Colonic mucosa (tissue), 4 donors: ENCODE data around the gene PTPRN2. TPM values are rescaled to one million over a fixed set of nuclear protein-coding genes. Genes with fewer than 3 reads are reported as not detected.
A peak's percentile ranks its signal among the peaks of the same experiment; 100 is the strongest.

Experiments used
- DNase-seq: peaks from one replicate; pipeline ENCODE4 v3.0.0-alpha.2; 2020
- H3K27ac ChIP-seq: fragments of 200-600 bp; one replicate; pipeline ENCODE4 v1.8.0; 2021
- H3K27me3 ChIP-seq: fragments of 200-600 bp; one replicate; pipeline ENCODE4 v1.8.0; 2021
- H3K36me3 ChIP-seq: fragments of 200-600 bp; one replicate; pipeline ENCODE4 v1.8.0; 2021
- H3K4me1 ChIP-seq: fragments of 200-600 bp; one replicate; pipeline ENCODE4 v1.8.0; 2021; ENCODE audit warnings: mild to moderate bottlenecking
- H3K4me3 ChIP-seq: fragments of 200-600 bp; one replicate; pipeline ENCODE4 v1.8.0; 2021
- H3K9ac ChIP-seq, 2 donors: one replicate each; pipeline ENCODE4 v1.7.0; 2013; ENCODE audit warnings: control low read depth in 2 of 2, low read depth in 2 of 2, low read length in 2 of 2
- H3K9me3 ChIP-seq: fragments of 200-600 bp; one replicate; pipeline ENCODE4 v1.8.0; 2021
- intact Hi-C: fragments of 100-400 bp; cut with DNase I; formaldehyde crosslinking; loops from one replicate; pipeline ENCODE4 v1.14.1; 2022
- total RNA-seq, 2 donors: library from RNA; stranded (reverse); fragmentation: NEBNext Ultra II Directional in 1 of 2; extraction: Animal tissue kit (Norgen Biotek cat#: 25700) in 1 of 2; gene quantifications; one replicate each; pipeline ENCODE4 v1.2.1, GENCODE V29; 2021
- TF ChIP-seq, protein P1 (sequence below): fragments of 200-600 bp; IDR thresholded peaks from one replicate; pipeline ENCODE4 v1.8.0; 2022; ENCODE audit warnings: antibody characterized with exemption, mild to moderate bottlenecking
- donor health status: healthy.
- donor health status: DM: no; HTN: no; CAD: no.
- donor health status: DM: no; HTN: no; CAD: no.

PTPRN2 gene
- total RNA-seq, 2 donors from 2014 or later, result 14.7 to 21.6 TPM

DNA sequence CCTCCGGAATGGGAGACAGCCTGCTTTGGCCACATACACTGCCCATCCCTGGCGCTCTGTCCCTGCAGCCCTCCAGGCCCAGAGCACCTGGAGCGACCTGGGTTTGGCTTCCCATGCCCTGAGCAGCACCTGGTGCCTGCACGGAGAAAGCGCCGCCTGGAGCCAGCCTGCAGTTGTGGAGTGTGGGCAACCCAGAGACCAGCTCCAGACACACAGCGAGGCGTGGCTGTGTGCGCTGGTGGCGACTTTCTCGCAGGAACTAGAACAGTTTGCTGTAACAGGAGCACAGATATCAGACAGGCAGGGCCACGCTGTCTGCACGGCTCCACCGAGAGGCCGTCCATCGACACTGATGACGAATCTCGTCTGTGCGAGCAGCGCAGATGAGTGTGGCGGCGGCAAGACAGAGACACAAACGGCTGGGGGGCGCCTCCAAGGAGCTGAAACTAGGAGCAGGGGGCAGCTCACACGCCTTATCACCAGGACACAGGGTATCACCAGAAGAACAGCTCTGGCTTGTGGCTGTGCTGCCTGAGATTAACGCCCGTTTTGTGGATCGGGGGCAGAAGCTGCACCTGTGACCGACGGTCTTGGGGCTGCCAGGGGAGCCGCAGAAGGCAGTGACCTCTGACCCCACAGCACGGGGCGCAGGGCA, 975.5 kb downstream of the PTPRN2 start:
- Histone ChIP-seq H3K36me3 (no peaks in the 10 kb centered on the region), H3K4me3 (peak overlapping the region; percentile 45), H3K27me3 (no peaks in the 10 kb centered on the region), H3K9me3 (no peaks in the 10 kb centered on the region), H3K4me1 (no peaks in the 10 kb centered on the region), H3K9ac (no peak overlapping the region), H3K27ac (no peak overlapping the region)
- intact Hi-C loops, result no loop called here
- TF ChIP-seq, protein P1, sequence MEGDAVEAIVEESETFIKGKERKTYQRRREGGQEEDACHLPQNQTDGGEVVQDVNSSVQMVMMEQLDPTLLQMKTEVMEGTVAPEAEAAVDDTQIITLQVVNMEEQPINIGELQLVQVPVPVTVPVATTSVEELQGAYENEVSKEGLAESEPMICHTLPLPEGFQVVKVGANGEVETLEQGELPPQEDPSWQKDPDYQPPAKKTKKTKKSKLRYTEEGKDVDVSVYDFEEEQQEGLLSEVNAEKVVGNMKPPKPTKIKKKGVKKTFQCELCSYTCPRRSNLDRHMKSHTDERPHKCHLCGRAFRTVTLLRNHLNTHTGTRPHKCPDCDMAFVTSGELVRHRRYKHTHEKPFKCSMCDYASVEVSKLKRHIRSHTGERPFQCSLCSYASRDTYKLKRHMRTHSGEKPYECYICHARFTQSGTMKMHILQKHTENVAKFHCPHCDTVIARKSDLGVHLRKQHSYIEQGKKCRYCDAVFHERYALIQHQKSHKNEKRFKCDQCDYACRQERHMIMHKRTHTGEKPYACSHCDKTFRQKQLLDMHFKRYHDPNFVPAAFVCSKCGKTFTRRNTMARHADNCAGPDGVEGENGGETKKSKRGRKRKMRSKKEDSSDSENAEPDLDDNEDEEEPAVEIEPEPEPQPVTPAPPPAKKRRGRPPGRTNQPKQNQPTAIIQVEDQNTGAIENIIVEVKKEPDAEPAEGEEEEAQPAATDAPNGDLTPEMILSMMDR, result no peak
- DNase-seq, result no peak

DNA sequence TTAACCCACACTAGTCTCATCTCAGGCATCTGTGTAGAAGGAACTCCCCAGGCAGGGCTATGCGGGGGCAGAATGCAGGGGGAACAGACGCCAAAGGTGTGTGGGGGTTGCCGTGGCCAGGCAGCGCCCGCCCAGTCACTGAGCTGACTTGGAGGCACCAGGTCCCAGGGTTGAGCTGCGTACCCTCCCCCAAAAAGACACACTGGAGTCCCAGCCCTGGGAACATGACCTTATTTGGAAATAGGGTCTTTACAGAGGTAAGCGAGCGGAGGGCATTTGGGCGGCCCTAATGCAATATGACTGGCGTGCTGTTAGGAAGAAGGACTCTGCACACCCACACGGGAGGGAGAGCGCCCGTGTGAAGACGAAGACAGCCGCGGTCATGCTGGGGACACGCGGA, 976.3 kb downstream of the PTPRN2 start:
- TF ChIP-seq, protein P1, result no peak
- no peak overlapping the region for H3K4me3 ChIP-seq
- H3K4me1 ChIP-seq, result no peaks in the 10 kb centered on the region
- H3K9ac ChIP-seq, result no peak overlapping the region
- H3K9me3 ChIP-seq, result no peaks in the 10 kb centered on the region
- no peaks in the 10 kb centered on the region for H3K36me3 ChIP-seq
- H3K27ac ChIP-seq, result no peak overlapping the region
- intact Hi-C loops, result no loop called here
- no peak for DNase-seq
- no peaks in the 10 kb centered on the region for H3K27me3 ChIP-seq

DNA sequence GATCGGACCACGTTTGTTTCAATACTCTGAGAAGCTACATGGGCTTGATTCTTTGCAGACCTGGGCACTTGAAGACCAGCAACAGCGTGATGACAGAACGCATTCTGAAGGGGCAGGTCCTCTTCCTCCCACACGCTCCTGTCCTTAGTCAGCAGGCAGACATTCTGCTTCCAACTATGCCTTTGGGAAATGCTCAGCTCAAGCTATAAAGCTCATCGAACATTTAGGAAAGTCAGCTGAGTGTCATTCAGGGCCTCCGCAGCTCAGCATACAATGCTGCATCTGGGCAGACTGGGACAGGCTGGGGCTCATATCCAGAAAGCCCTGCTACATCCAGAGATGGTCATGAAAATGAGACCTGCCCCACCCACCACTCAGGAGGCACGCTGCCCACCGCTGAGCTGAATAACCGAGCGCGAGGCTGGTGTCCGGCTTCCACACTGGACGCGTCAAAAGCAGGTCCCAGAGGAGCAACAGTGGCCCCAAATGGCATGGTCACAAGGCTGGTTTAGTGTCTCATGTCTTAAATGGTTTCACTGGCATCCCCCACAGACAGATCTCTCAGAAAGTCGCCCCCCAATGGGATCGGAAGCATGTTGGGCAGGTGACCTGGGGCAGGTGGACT, 976.8 kb downstream of the PTPRN2 start:
- no peak overlapping the region for H3K9ac ChIP-seq
- no peak for DNase-seq
- no peaks in the 10 kb centered on the region for H3K36me3 ChIP-seq
- no peaks in the 10 kb centered on the region for H3K4me1 ChIP-seq
- no peak overlapping the region for H3K4me3 ChIP-seq
- no peak overlapping the region for H3K27ac ChIP-seq
- TF ChIP-seq, protein P1, result no peak
- intact Hi-C loops, result no loop called here
- H3K27me3 ChIP-seq, result no peaks in the 10 kb centered on the region
- no peaks in the 10 kb centered on the region for H3K9me3 ChIP-seq

DNA sequence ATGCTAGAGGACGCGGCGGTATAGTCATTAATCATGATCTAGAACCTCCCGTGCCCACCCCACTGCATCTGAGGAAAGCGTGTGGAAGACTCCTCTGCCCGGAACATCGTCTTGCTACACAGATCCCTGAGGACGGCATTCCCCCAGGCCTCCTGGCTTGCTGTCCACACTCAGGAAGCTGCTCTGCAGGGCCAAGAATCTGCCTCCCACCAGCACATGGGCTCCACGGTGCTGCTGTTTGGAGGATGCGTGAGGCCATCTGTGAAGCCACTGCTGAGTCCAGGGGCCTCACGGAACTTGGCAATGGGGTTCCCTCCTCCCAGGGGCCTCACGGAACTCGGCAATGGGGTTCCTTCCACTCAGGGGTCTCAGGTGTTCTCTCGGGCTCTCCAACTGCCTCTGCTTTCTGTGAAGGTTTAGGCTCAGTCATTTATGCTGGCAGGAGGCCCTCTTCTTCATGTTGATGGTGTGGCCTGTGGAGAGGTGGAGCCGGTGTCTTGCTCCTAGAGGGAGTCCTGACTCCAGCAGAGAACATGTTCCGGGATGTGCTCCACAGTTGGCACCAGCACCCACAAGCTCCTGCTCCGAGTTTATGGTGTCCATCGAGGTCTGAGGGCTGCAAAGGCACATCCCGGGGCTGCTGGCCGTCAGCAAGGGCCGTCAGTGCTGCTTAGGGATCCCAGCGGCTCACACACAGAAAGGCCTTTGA, 977.5 kb downstream of the PTPRN2 start:
- Histone ChIP-seq H3K36me3 (no peaks in the 10 kb centered on the region), H3K4me1 (no peaks in the 10 kb centered on the region), H3K9ac (no peak overlapping the region), H3K27ac (no peak overlapping the region), H3K4me3 (no peak overlapping the region), H3K27me3 (no peaks in the 10 kb centered on the region), H3K9me3 (no peaks in the 10 kb centered on the region)
- TF ChIP-seq, protein P1, result no peak
- no peak for DNase-seq
- intact Hi-C loops, result no loop called here

DNA sequence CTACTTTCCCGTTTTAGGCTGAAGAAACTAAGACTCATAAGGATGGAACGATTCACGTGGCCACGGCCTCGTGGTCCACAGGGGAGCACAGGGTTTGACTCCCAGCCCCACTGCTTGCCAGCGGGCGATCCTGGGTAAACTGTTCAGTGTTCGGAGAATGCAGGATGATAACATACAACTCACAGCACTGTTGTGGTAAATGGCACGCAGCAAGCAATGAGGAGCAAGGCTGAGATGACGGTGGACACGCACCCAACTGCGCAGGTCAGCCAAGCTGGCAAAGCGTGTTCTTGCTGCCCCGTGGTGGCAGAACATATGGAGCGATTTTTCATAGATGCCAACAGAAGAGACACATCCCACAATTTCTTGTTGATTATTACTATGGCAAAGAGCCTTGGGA, 978.1 kb downstream of the PTPRN2 start:
- no peaks in the 10 kb centered on the region for H3K4me1 ChIP-seq
- H3K4me3 ChIP-seq, result no peak overlapping the region
- no peak overlapping the region for H3K27ac ChIP-seq
- TF ChIP-seq, protein P1, result no peak
- no peak for DNase-seq
- H3K27me3 ChIP-seq, result no peaks in the 10 kb centered on the region
- no peak overlapping the region for H3K9ac ChIP-seq
- no peaks in the 10 kb centered on the region for H3K9me3 ChIP-seq
- intact Hi-C loops, result no loop called here
- H3K36me3 ChIP-seq, result no peaks in the 10 kb centered on the region
